Measurements from ENCODE around the gene SPCS3. TPM values are rescaled to one million over a fixed set of nuclear protein-coding genes. Genes with fewer than 3 reads are reported as not detected.
A peak's percentile ranks its signal among the peaks of the same experiment; 100 is the strongest.
"Not testable (repeated sequence)": the region's sequence is repeated elsewhere in the genome, so short reads cannot be mapped to it uniquely, and the experiment has no call there.

Gene SPCS3
- total RNA-seq, result 197 and 203 TPM in 2 replicates

GRCh38 chr4:176319704-176320339 is at the start of gene SPCS3:
TSS of gene SPCS3 (plus strand) at chr4:176319966. CDS start at chr4:176320077, 111 bp downstream.
- H3K9me3 Mint-ChIP-seq, result no peaks in the 10 kb centered on the region
- peak within 1 kb of the TSS; percentile 98 for H3K4me3 Mint-ChIP-seq
- peaks cover 22% of the 10 kb centered on the region for H3K36me3 Mint-ChIP-seq (ENCODE audit: low read depth)
- DNase-seq (ENCODE audit: low spot score), result peak; percentile 92
- no peaks in the 10 kb centered on the region for H3K27me3 Mint-ChIP-seq (ENCODE audit: insufficient read depth)
- H3K27ac Mint-ChIP-seq, result peak within 1 kb of the TSS; percentile 97
- intact Hi-C loops (cut with micrococcal nuclease), result loop anchor here (1.0 to 5.0 kb wide), 7 partner anchors 125 to 1963 kb away; partner anchors contain the start of genes NEIL3, SPATA4 and WDR17
- peaks cover 60% of the 10 kb centered on the region for H3K4me1 Mint-ChIP-seq (ENCODE audit: low read depth)

GRCh38 chr4:176270669-176271068 is 49.1 kb upstream of the SPCS3 start:
- H3K36me3 Mint-ChIP-seq (ENCODE audit: low read depth), result no peaks in the 10 kb centered on the region
- H3K4me1 Mint-ChIP-seq (ENCODE audit: low read depth), result no peaks in the 10 kb centered on the region
- H3K27me3 Mint-ChIP-seq (ENCODE audit: insufficient read depth), result peaks cover under 1% of the 10 kb centered on the region
- intact Hi-C loops (cut with micrococcal nuclease), result no loop called here
- H3K9me3 Mint-ChIP-seq, result no peaks in the 10 kb centered on the region
- H3K4me3 Mint-ChIP-seq, result no peak overlapping the region
- DNase-seq (ENCODE audit: low spot score), result no peak
- no peak overlapping the region for H3K27ac Mint-ChIP-seq

GRCh38 chr4:176271749-176272148 is 48.0 kb upstream of the SPCS3 start:
- Mint-ChIP-seq H3K27ac (no peak overlapping the region), H3K9me3 (no peaks in the 10 kb centered on the region), H3K36me3 (ENCODE audit: low read depth) (no peaks in the 10 kb centered on the region), H3K4me3 (no peak overlapping the region), H3K4me1 (ENCODE audit: low read depth) (no peaks in the 10 kb centered on the region), H3K27me3 (ENCODE audit: insufficient read depth) (peaks cover 3% of the 10 kb centered on the region)
- intact Hi-C loops (cut with micrococcal nuclease), result no loop called here
- DNase-seq (ENCODE audit: low spot score), result no peak

- intact Hi-C loops (cut with micrococcal nuclease), result no loop called here
- Mint-ChIP-seq H3K9me3 (no peaks in the 10 kb centered on the region), H3K4me1 (ENCODE audit: low read depth) (no peaks in the 10 kb centered on the region), H3K4me3 (no peak overlapping the region), H3K36me3 (ENCODE audit: low read depth) (no peaks in the 10 kb centered on the region), H3K27ac (no peak overlapping the region), H3K27me3 (ENCODE audit: insufficient read depth) (peaks cover 7% of the 10 kb centered on the region)
- no peak for DNase-seq (ENCODE audit: low spot score)
Observed at GRCh38 chr4:176272799-176273198, 47.0 kb upstream of the SPCS3 start.

DNA sequence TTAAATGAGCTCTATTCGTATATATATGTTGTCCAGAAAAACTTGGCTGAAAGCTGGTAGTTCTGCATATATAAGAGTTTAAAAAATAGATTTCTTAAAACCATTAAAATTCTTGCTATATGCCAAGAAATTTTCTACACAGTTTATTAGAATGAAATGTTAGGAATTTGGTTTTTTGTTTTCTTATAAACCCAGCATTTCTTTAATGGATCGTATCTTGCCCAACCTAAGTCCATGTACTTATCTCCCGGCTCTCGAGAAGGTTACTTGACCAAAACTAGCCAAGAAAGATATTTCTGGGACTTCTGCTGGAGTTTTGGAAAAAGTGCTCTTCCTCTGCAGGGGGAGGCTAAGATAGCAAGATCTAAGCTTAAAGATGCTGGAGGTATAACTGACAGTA is 46.0 kb upstream of the SPCS3 start:
- DNase-seq (ENCODE audit: low spot score), result no peak
- intact Hi-C loops (cut with micrococcal nuclease), result no loop called here
- Mint-ChIP-seq H3K4me3 (no peak overlapping the region), H3K9me3 (no peaks in the 10 kb centered on the region), H3K27ac (no peak overlapping the region), H3K4me1 (ENCODE audit: low read depth) (no peaks in the 10 kb centered on the region), H3K27me3 (ENCODE audit: insufficient read depth) (peaks cover 7% of the 10 kb centered on the region), H3K36me3 (ENCODE audit: low read depth) (no peaks in the 10 kb centered on the region)

DNA sequence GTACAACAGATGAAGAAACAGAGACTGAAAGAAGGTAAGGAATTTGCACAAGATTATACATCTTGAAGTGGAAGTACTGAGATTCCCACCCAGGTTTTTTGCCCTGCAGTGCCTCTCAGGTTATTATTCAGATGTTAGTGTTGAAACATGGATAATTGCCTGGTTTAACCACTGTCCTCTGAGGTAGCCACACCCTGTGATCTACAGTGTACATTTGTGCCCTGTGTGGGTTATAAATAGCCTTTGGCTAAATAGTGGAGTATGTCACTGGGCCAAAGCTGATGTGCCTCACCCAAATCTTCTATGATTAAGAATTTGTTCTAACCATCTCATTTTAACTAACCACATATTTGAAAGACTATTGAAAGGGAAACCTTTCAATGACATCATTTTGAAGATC is 45.3 kb upstream of the SPCS3 start:
- Mint-ChIP-seq H3K27ac (no peak overlapping the region), H3K36me3 (ENCODE audit: low read depth) (no peaks in the 10 kb centered on the region), H3K27me3 (ENCODE audit: insufficient read depth) (peaks cover 7% of the 10 kb centered on the region), H3K9me3 (no peaks in the 10 kb centered on the region), H3K4me3 (no peak overlapping the region), H3K4me1 (ENCODE audit: low read depth) (no peaks in the 10 kb centered on the region)
- intact Hi-C loops (cut with micrococcal nuclease), result no loop called here
- no peak for DNase-seq (ENCODE audit: low spot score)

DNA sequence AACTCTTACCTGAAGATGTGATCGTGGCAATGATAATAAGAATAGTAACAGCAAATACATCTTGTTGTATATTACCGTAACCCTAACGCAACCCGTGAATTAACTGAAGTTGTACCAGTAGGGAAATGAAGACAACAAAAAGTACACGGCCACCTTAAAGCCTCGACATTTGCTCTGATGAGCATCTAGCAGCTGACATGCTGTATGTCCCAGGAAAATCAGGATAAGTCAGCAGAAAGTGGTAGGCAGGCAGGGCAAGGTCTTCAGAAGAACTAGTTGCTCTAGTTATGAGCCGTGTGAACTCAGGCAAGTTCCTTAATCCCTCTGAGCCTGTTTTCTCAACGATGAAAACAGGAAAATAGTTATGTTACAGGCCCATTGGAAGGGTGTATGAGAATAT is 43.1 kb upstream of the SPCS3 start:
- no peaks in the 10 kb centered on the region for H3K9me3 Mint-ChIP-seq
- intact Hi-C loops (cut with micrococcal nuclease), result loop anchor here (1.0 kb wide), 2 partner anchors 126 to 329 kb away; no protein-coding TSS in a partner anchor

GRCh38 chr4:176277162-176277904 is 42.4 kb upstream of the SPCS3 start:
- intact Hi-C loops (cut with micrococcal nuclease), result loop anchor here (1.0 kb wide), 2 partner anchors 127 to 330 kb away; no protein-coding TSS in a partner anchor
- H3K4me3 Mint-ChIP-seq, result no peak overlapping the region

More for the DNA sequence above, 43.1 kb upstream of the SPCS3 start:
- H3K4me1 Mint-ChIP-seq (ENCODE audit: low read depth), result no peaks in the 10 kb centered on the region
- H3K27ac Mint-ChIP-seq, result no peak overlapping the region
- H3K27me3 Mint-ChIP-seq (ENCODE audit: insufficient read depth), result peaks cover 7% of the 10 kb centered on the region
- no peaks in the 10 kb centered on the region for H3K36me3 Mint-ChIP-seq (ENCODE audit: low read depth)
- no peak for DNase-seq (ENCODE audit: low spot score)
- H3K4me3 Mint-ChIP-seq, result no peak overlapping the region

GRCh38 chr4:176279560-176279959 is 40.2 kb upstream of the SPCS3 start:
- intact Hi-C loops (cut with micrococcal nuclease); H3K27ac Mint-ChIP-seq: not testable (repeated sequence)

More at GRCh38 chr4:176277162-176277904, 42.4 kb upstream of the SPCS3 start:
- Mint-ChIP-seq H3K27me3 (ENCODE audit: insufficient read depth) (peaks cover 7% of the 10 kb centered on the region), H3K36me3 (ENCODE audit: low read depth) (no peaks in the 10 kb centered on the region), H3K4me1 (ENCODE audit: low read depth) (no peaks in the 10 kb centered on the region), H3K27ac (no peak overlapping the region), H3K9me3 (no peaks in the 10 kb centered on the region)
- DNase-seq (ENCODE audit: low spot score), result no peak

GRCh38 chr4:176286728-176287127 is 33.0 kb upstream of the SPCS3 start:
- no peak overlapping the region for H3K27ac Mint-ChIP-seq
- H3K9me3 Mint-ChIP-seq, result no peaks in the 10 kb centered on the region
- DNase-seq (ENCODE audit: low spot score), result no peak
- peaks cover 9% of the 10 kb centered on the region for H3K27me3 Mint-ChIP-seq (ENCODE audit: insufficient read depth)
- H3K36me3 Mint-ChIP-seq (ENCODE audit: low read depth), result no peaks in the 10 kb centered on the region
- H3K4me1 Mint-ChIP-seq (ENCODE audit: low read depth), result no peaks in the 10 kb centered on the region
- intact Hi-C loops (cut with micrococcal nuclease), result no loop called here
- H3K4me3 Mint-ChIP-seq, result no peak overlapping the region

More at GRCh38 chr4:176279560-176279959, 40.2 kb upstream of the SPCS3 start:
- not testable (repeated sequence) for H3K4me1 Mint-ChIP-seq (ENCODE audit: low read depth); H3K9me3 Mint-ChIP-seq; DNase-seq (ENCODE audit: low spot score); H3K36me3 Mint-ChIP-seq (ENCODE audit: low read depth); H3K4me3 Mint-ChIP-seq
- H3K27me3 Mint-ChIP-seq (ENCODE audit: insufficient read depth), result peaks cover 12% of the 10 kb centered on the region

DNA sequence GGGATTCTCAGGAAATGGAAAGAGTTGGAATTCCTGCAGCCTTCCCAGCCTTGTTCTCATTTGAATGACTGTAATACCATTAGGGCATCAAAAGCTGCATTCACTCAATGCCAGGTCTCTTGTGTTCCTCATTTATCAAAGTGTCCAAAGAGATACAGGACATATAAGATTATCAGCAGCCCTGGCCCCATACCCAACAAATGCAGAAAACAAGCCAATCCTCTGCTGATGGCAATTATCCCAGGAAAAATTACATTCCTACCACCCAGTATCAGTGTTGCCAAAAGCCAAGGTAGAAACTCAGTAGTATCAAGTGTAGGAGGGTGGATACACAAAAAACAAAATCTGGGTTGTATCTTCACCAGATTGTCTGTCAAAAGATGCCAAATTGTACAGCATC is 32.2 kb upstream of the SPCS3 start:
- Mint-ChIP-seq H3K27me3 (ENCODE audit: insufficient read depth) (peaks cover 11% of the 10 kb centered on the region), H3K27ac (no peak overlapping the region), H3K4me3 (no peak overlapping the region), H3K36me3 (ENCODE audit: low read depth) (no peaks in the 10 kb centered on the region), H3K4me1 (ENCODE audit: low read depth) (no peaks in the 10 kb centered on the region), H3K9me3 (no peaks in the 10 kb centered on the region)
- intact Hi-C loops (cut with micrococcal nuclease), result no loop called here
- DNase-seq (ENCODE audit: low spot score), result no peak

GRCh38 chr4:176288020-176288419 is 31.7 kb upstream of the SPCS3 start:
- Mint-ChIP-seq H3K9me3 (no peaks in the 10 kb centered on the region), H3K4me3 (no peak overlapping the region), H3K4me1 (ENCODE audit: low read depth) (no peaks in the 10 kb centered on the region), H3K27ac (no peak overlapping the region), H3K27me3 (ENCODE audit: insufficient read depth) (peaks cover 11% of the 10 kb centered on the region), H3K36me3 (ENCODE audit: low read depth) (no peaks in the 10 kb centered on the region)
- DNase-seq (ENCODE audit: low spot score), result no peak
- intact Hi-C loops (cut with micrococcal nuclease), result no loop called here

GRCh38 chr4:176289561-176289960 is 30.2 kb upstream of the SPCS3 start:
- Mint-ChIP-seq H3K9me3 (no peaks in the 10 kb centered on the region), H3K27me3 (ENCODE audit: insufficient read depth) (peaks cover 7% of the 10 kb centered on the region), H3K4me3 (no peak overlapping the region), H3K36me3 (ENCODE audit: low read depth) (no peaks in the 10 kb centered on the region), H3K4me1 (ENCODE audit: low read depth) (no peaks in the 10 kb centered on the region), H3K27ac (no peak overlapping the region)
- intact Hi-C loops (cut with micrococcal nuclease), result no loop called here
- DNase-seq (ENCODE audit: low spot score), result no peak
